HepG2 (cell line): ENCODE results near the gene ECHDC1. TPM values are rescaled to one million over a fixed set of nuclear protein-coding genes. Genes with fewer than 3 reads are reported as not detected.

Experiments
- ATAC-seq: fragments of 200-7000 bp; cut with Tn5 transposase; 3 replicates; pipeline ENCODE4 v1.9.1; 2020; ENCODE audit warnings: mild to moderate bottlenecking, moderate library complexity
- BruUV-seq: library from RNA; stranded (reverse); fragments of 400-500 nt; replicated peaks from 2 replicates; lab custom pipeline; 2021; lab: Mats Ljungman, UMichigan
- CTCF ChIA-PET: fragments of 300-600 bp; formaldehyde crosslinking; extraction: SDS; loops from one replicate; lab custom pipeline; 2021; ENCODE audit warnings: low total read pairs, inconsistent platforms, low intra/inter-chr PET ratio; lab: Yijun Ruan, JAX
- POLR2A ChIA-PET: fragments of 350-600 bp; sonication (Branson Sonifier 250); formaldehyde crosslinking; loops from one replicate; lab custom pipeline; 2020; ENCODE audit warnings: antibody characterized with exemption, inconsistent platforms; lab: Yijun Ruan, JAX
- DNase-seq: peaks from one replicate; pipeline ENCODE4 v3.0.0-alpha.2; 2015; ENCODE audit warnings: low spot score
- FAIRE-seq: peaks from 3 replicates; lab custom pipeline; 2011; peaks lifted over from hg19 to GRCh38; lab: Jason Lieb, UNC
- H2AFZ ChIP-seq: one replicate; pipeline ENCODE4 v1.6.1; 2011; ENCODE audit warnings: low read length, inconsistent platforms
- H3K27ac ChIP-seq: fragments of 300-600 bp; 3 replicates; pipeline ENCODE4 v1.8.0; 2011; ENCODE audit warnings: mixed run types, mild to moderate bottlenecking, mixed read lengths, low read length, inconsistent platforms; ENCODE audit not compliant: insufficient read depth; ENCODE audit errors: extremely low read length
- H3K27me3 ChIP-seq, 2 experiments: fragments of 200-600 bp in 1 of 2; 2 replicates in 1 of 2; 3 replicates in 1 of 2; pipeline versions ENCODE4 v1.6.0 to v1.8.0; 2011; ENCODE audit warnings: low read length in 2 of 2, mild to moderate bottlenecking in 2 of 2, moderate library complexity in 2 of 2, inconsistent platforms in 1 of 2; ENCODE audit not compliant: insufficient read depth in 2 of 2, control insufficient read depth in 1 of 2
- H3K36me3 ChIP-seq, 2 experiments: fragments of 200-600 bp in 1 of 2; replicated peaks in 1 of 2; 2 replicates in 1 of 2; 3 replicates in 1 of 2; pipeline versions ENCODE4 v1.5.1 to v1.8.0; 2011; ENCODE audit warnings: low read length in 2 of 2, inconsistent platforms in 1 of 2; ENCODE audit not compliant: insufficient read depth in 2 of 2, control insufficient read depth in 1 of 2
- H3K4me1 ChIP-seq: 2 replicates; pipeline ENCODE4 v1.5.1; 2012; ENCODE audit warnings: low read length, inconsistent platforms; ENCODE audit not compliant: insufficient read depth
- H3K4me2 ChIP-seq: 2 replicates; pipeline ENCODE4 v1.6.0; 2011; ENCODE audit warnings: low read depth, low read length, inconsistent platforms
- H3K4me3 ChIP-seq, 3 experiments: fragments of 200-600 bp in 1 of 3; sonication (generic), shearing (Covaris generic) in 1 of 3; replicated peaks in 1 of 3; 2 replicates each; pipeline ENCODE4 v1.5.1; 2011 to 2016; ENCODE audit warnings: low read length in 3 of 3, inconsistent platforms in 2 of 3, low read depth in 2 of 3, mild to moderate bottlenecking in 2 of 3, control low read depth in 1 of 3, mixed read lengths in 1 of 3; ENCODE audit not compliant: insufficient read depth in 1 of 3
- H3K79me2 ChIP-seq: one replicate; pipeline ENCODE4 v1.6.1; 2011; ENCODE audit warnings: low read length, inconsistent platforms; ENCODE audit not compliant: insufficient read depth
- H3K9ac ChIP-seq: 2 replicates; pipeline ENCODE4 v1.6.0; 2011; ENCODE audit warnings: mild to moderate bottlenecking, low read depth, low read length, inconsistent platforms; ENCODE audit not compliant: insufficient read depth
- H3K9me3 ChIP-seq: 2 replicates; pipeline ENCODE4 v1.5.1; 2012; ENCODE audit warnings: mild to moderate bottlenecking, low read length
- H4K20me1 ChIP-seq: 2 replicates; pipeline ENCODE4 v1.6.0; 2011; ENCODE audit warnings: inconsistent platforms, mild to moderate bottlenecking, low read length, moderate library complexity; ENCODE audit not compliant: insufficient read depth
- ATRX ChIP-seq: sonication (generic); formaldehyde crosslinking; IDR thresholded peaks from 2 replicates; pipeline ENCODE4 v1.4.0; 2020; ENCODE audit warnings: missing genetic modification reagents, borderline replicate concordance
- E2F5 ChIP-seq: sonication (generic); formaldehyde crosslinking; conservative IDR thresholded peaks from 2 replicates; pipeline ENCODE4 v1.4.0; 2020; ENCODE audit warnings: missing genetic modification reagents
- HOXA7 ChIP-seq: sonication (generic); formaldehyde crosslinking; IDR thresholded peaks from 2 replicates; pipeline ENCODE4 v1.8.1; 2022; ENCODE audit warnings: mild to moderate bottlenecking, missing genetic modification reagents, moderate library complexity
- KLF15 ChIP-seq: sonication (generic); formaldehyde crosslinking; IDR thresholded peaks from 2 replicates; pipeline ENCODE4 v1.8.1; 2023; ENCODE audit warnings: borderline replicate concordance, mild to moderate bottlenecking, inconsistent platforms, missing genetic modification reagents, mixed read lengths
- NCOA2 ChIP-seq: sonication (generic); formaldehyde crosslinking; IDR thresholded peaks from 2 replicates; pipeline ENCODE4 v1.8.0; 2022; ENCODE audit warnings: inconsistent platforms
- NFKB2 ChIP-seq: sonication (generic); formaldehyde crosslinking; IDR thresholded peaks from 2 replicates; pipeline ENCODE4 v1.4.0; 2020; ENCODE audit warnings: missing genetic modification reagents, borderline replicate concordance
- NR2F1 ChIP-seq, 2 experiments: fragments of 450-650 bp in 1 of 2; formaldehyde crosslinking in 1 of 2; IDR thresholded peaks; 2 replicates each; pipeline versions ENCODE4 v1.5.0 to v1.6.1; 2016 to 2020; ENCODE audit warnings: mild to moderate bottlenecking in 1 of 2, missing compliant biosample characterization in 1 of 2, missing genetic modification reagents in 1 of 2, moderate library complexity in 1 of 2
- PCBP2 ChIP-seq: fragments of 200-400 bp; formaldehyde crosslinking; optimal IDR thresholded peaks from 2 replicates; pipeline ENCODE3; 2018; ENCODE audit warnings: low read length, low read depth; ENCODE audit not compliant: poor library complexity, severe bottlenecking
- REST ChIP-seq, 2 experiments: IDR thresholded peaks; 2 replicates each; pipeline ENCODE4 v1.6.1; 2011 to 2012; ENCODE audit warnings: low read length in 2 of 2, borderline replicate concordance in 1 of 2, low read depth in 1 of 2, mild to moderate bottlenecking in 1 of 2, moderate library complexity in 1 of 2
- ZNF136 ChIP-seq: sonication (generic); formaldehyde crosslinking; IDR thresholded peaks from 2 replicates; pipeline ENCODE4 v1.8.1; 2022; ENCODE audit warnings: low read depth, mild to moderate bottlenecking, moderate library complexity, missing genetic modification reagents
- ZNF18 ChIP-seq: sonication (generic); formaldehyde crosslinking; IDR thresholded peaks from 2 replicates; pipeline ENCODE4 v1.8.0; 2022; ENCODE audit warnings: mild to moderate bottlenecking, missing genetic modification reagents; ENCODE audit not compliant: insufficient replicate concordance
- ZNF24 ChIP-seq: fragments of 450-650 bp; IDR thresholded peaks from 2 replicates; pipeline ENCODE4 v1.6.1; 2017; ENCODE audit warnings: antibody characterized with exemption, mild to moderate bottlenecking
- ZNF441 ChIP-seq: sonication (generic); formaldehyde crosslinking; IDR thresholded peaks from 2 replicates; pipeline ENCODE4 v1.7.0; 2021; ENCODE audit warnings: missing genetic modification reagents, borderline replicate concordance
- ZNF530 ChIP-seq: sonication (generic); formaldehyde crosslinking; IDR thresholded peaks from 2 replicates; pipeline ENCODE4 v1.5.0; 2020; ENCODE audit warnings: low read depth, mild to moderate bottlenecking, missing genetic modification reagents
- ZNF639 ChIP-seq: conservative IDR thresholded peaks from 2 replicates; pipeline ENCODE4 v1.6.1; 2018; ENCODE audit warnings: missing genetic modification reagents
- ZNF749 ChIP-seq: sonication (generic); formaldehyde crosslinking; IDR thresholded peaks from 2 replicates; pipeline ENCODE4 v1.8.0; 2022; ENCODE audit warnings: mild to moderate bottlenecking, missing genetic modification reagents, moderate library complexity, borderline replicate concordance
- WGBS: methylation state at CpG from one replicate; pipeline ENCODE4 v1.1.6; 2017; ENCODE audit warnings: low lambda C conversion rate; 5-methylcytosine and 5-hydroxymethylcytosine counted together
- in situ Hi-C: cut with HindIII; loops from 2 replicates; pipeline ENCODE4 v1.10.0; 2017; ENCODE audit warnings: low pct_unique_long_range_greater_than_20kb; ENCODE audit not compliant: extremely low pct_ligation_motif_present
- intact Hi-C: fragments of 100-400 bp; cut with micrococcal nuclease; formaldehyde crosslinking; loops from one replicate; pipeline ENCODE4 v1.10.0; 2022; ENCODE audit not compliant: unreplicated experiment
- polyA plus RNA-seq, 8 experiments: library from polyadenylated mRNA; depleted of rRNA in 3 of 8; stranded (reverse) in 7 of 8; unstranded in 1 of 8; fragments of >200 nt; fragmentation: Illumina TruSeq in 4 of 8; extraction: Trizol in 4 of 8; gene quantifications; 2 replicates each; pipeline versions ENCODE4 v1.2.1 to v1.2.3, GENCODE V29; 2011 to 2016; ENCODE audit warnings: low read depth in 4 of 8, missing spikeins in 1 of 8, mixed read lengths in 1 of 8; ENCODE audit not compliant: insufficient read depth in 1 of 8
- total RNA-seq, 5 experiments: library from RNA; depleted of rRNA; stranded (reverse); fragments of >200 nt; fragmentation: Illumina TruSeq; extraction: Trizol; gene quantifications; 2 replicates each; pipeline ENCODE4 v1.2.3, GENCODE V29; 2016; ENCODE audit warnings: low read depth in 1 of 5

Gene ECHDC1
- total and polyA plus RNA-seq, 2 of the 13 experiments (the other 11 are each of a cell fraction or from before 2014, with no cell fraction given): 32.8 to 98.1 TPM

- 90% methylated on average over 1 of the region's 1 CpG for WGBS
- DNase-seq: no peak
- Histone ChIP-seq H3K36me3 (no peaks in the 10 kb centered on the region), H3K79me2 (no peaks in the 10 kb centered on the region), H3K4me2 (no peak overlapping the region), H3K4me3 (no peak overlapping the region), H3K9ac (no peak overlapping the region), H3K27me3 (no peaks in the 10 kb centered on the region), H3K27ac (no peak overlapping the region), H3K9me3 (no peaks in the 10 kb centered on the region), H4K20me1 (no peaks in the 10 kb centered on the region), H2AFZ (no peak overlapping the region), H3K4me1 (no peaks in the 10 kb centered on the region)
- intact Hi-C loops (no loop called here), in situ Hi-C loops (no loop called here)
- FAIRE-seq: no peak
- BruUV-seq: no TSS peak
- ChIA-PET POLR2A (no interaction called here), CTCF (no interaction called here)
- TF ChIP-seq E2F5 (no peak), ZNF136 (CRISPR knock-in tag) (no peak), ATRX (CRISPR knock-in tag) (no peak), KLF15 (no peak), NCOA2 (CRISPR knock-in tag) (no peak), NFKB2 (CRISPR knock-in tag) (no peak), HOXA7 (CRISPR knock-in tag) (no peak), ZNF24 (no peak), NR2F1 (CRISPR knock-in tag; IDR thresholded peaks at IDR 0.05) (no peak), ZNF530 (no peak), PCBP2 (no peak), REST (IDR thresholded peaks at IDR 0.05; ENCODE audit: borderline replicate concordance in 1 of 2, low read depth in 1 of 2, low read length in 2 of 2) (no peak), ZNF18 (no peak), ZNF749 (CRISPR knock-in tag) (no peak), ZNF441 (CRISPR knock-in tag) (no peak), ZNF639 (CRISPR knock-in tag) (no peak)
- no peak for ATAC-seq
These were observed 93.8 kb downstream of the ECHDC1 start for GRCh38 chr6:127249621-127250020.
